Caki2 (cell line): ENCODE results near the gene TSEN34. TPM values are rescaled to one million over a fixed set of nuclear protein-coding genes. Genes with fewer than 3 reads are reported as not detected.

Source experiments
- total RNA-seq: library from RNA; depleted of rRNA; stranded (reverse); fragments of >200 nt; shearing (Covaris generic); gene quantifications from 2 replicates; pipeline ENCODE4 v1.2.3, GENCODE V29; 2014; ENCODE audit warnings: low replicate concordance; rRNA removed

TSEN34 gene
- total RNA-seq, 1 experiment from 2014 or later, result 219 TPM

Other genes with a start within 250 kb of the TSEN34 start
- not detected in 2 replicates for gene CACNG8, start 228.4 kb upstream of the TSEN34 start, total RNA-seq
- gene CACNG6, start 199.7 kb upstream of the TSEN34 start, total RNA-seq, result not detected in 2 replicates
- gene VSTM1, start 127.4 kb upstream of the TSEN34 start, total RNA-seq, result 6.0 TPM in 1 of 2 replicates, not detected in the other
- gene TARM1, start 109.9 kb upstream of the TSEN34 start, total RNA-seq, result not detected in 2 replicates
- not detected in 2 replicates for gene OSCAR, start 90.5 kb upstream of the TSEN34 start, total RNA-seq
- 27.2 and 50.8 TPM in 2 replicates for gene NDUFA3, start 88.5 kb upstream of the TSEN34 start, total RNA-seq
- 19.9 and 30.5 TPM in 2 replicates for gene TFPT, start 75.7 kb upstream of the TSEN34 start, total RNA-seq
- 109 and 128 TPM in 2 replicates for gene PRPF31, start 75.6 kb upstream of the TSEN34 start, total RNA-seq
- 3.3 and 18.4 TPM in 2 replicates for gene CNOT3, start 53.5 kb upstream of the TSEN34 start, total RNA-seq
- 9.3 and 16.9 TPM in 2 replicates for gene LENG1, start 31.6 kb upstream of the TSEN34 start, total RNA-seq
- gene TMC4, start 18.1 kb upstream of the TSEN34 start, total RNA-seq, result not detected in 2 replicates
- gene MBOAT7, start 1.7 kb upstream of the TSEN34 start, total RNA-seq, result 40.1 and 108 TPM in 2 replicates
- 2,272 and 2,379 TPM in 2 replicates for gene RPS9, start 9.6 kb downstream of the TSEN34 start, total RNA-seq
- not detected in 2 replicates for gene LILRB3, start 31.7 kb downstream of the TSEN34 start, total RNA-seq
- gene LILRA6, start 51.5 kb downstream of the TSEN34 start, total RNA-seq, result not detected in 2 replicates
- not detected in 2 replicates for gene LILRB5, start 66.0 kb downstream of the TSEN34 start, total RNA-seq
- gene LILRB2, start 89.8 kb downstream of the TSEN34 start, total RNA-seq, result not detected in 2 replicates
- gene LILRA5, start 121.9 kb downstream of the TSEN34 start, total RNA-seq, result not detected in 2 replicates
- not detected in 2 replicates for gene LILRA4, start 147.9 kb downstream of the TSEN34 start, total RNA-seq
- not detected in 2 replicates for gene LAIR1, start 173.6 kb downstream of the TSEN34 start, total RNA-seq
- gene TTYH1, start 224.2 kb downstream of the TSEN34 start, total RNA-seq, result not detected in 2 replicates